GM12873 (cell line): ENCODE results near the gene USP17L10.
"Not testable (repeated sequence)": the region's sequence is repeated elsewhere in the genome, so short reads cannot be mapped to it uniquely, and the experiment has no call there.

ENCODE experiments used
- CTCF ChIP-seq: IDR thresholded peaks from 2 replicates; pipeline ENCODE4 v1.5.1; 2012; ENCODE audit warnings: low read depth, mild to moderate bottlenecking, moderate library complexity, low read length, control low read depth; ENCODE audit not compliant: insufficient read depth; ENCODE audit errors: missing control alignments

USP17L10 gene

GRCh38 chr4:9210357-9210756 is at the start of gene USP17L10:
TSS of gene USP17L10 (plus strand) at chr4:9210657. CDS start at chr4:9210657, 0 bp downstream.
- TF ChIP-seq CTCF: not testable (repeated sequence)

DNA sequence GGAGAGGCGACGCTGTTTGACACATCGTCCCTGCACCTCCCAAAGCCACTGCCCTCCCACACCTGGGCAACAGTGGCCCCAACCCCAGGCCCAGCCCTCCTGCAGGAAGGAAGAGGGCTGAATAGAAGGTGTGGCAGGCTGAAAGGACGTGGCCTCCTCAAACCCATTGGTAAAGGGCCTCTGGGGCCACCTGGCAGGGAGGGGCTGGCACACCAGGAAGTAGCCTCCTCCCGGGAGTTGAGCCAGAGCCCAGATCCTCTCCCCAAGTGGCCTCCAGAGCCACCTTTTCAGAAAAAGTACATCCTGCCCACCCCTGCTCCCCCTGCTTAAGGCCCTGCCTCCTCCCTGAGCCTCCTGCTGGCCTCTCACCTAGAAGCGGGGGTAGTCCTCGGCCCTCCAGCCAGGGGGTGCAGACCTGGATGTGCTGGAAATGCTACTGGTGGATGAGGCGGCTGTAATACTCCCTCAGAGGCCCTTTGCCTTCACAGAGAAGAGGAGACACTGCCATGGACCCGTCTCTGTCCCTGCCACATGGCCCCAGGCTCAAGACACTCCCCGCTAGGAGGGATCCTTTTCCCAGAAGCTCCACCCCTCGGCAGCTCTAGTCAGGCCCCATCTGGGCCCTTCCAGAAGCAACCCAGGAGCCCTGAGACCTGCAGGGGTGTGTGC is 40.5 kb upstream of the USP17L10 start, which contains the start of gene FAM90A26:
Gene FAM90A26 (plus strand): TSS at position 619 of the 669 bp plus-strand sequence. CDS start 2,764 bp downstream, outside the sequence.
- not testable (repeated sequence) for TF ChIP-seq CTCF

DNA sequence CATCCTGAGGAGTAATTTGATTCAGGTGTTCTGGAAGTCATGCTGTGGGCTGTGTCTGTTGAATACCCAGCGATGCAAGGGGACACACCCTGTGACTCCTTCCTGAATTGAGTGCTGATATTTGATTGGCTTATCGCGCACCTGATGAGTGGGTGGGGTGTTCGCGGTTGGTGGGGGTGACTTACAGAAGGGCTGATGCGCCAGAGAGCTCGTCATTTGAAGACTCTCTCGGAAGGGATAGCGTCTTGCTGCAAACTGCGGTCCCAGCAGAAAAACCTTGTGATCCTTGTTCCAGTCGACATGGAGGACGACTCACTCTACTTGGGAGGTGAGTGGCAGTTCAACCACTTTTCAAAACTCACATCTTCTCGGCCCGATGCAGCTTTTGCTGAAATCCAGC is 4.6 kb downstream of the USP17L10 start, which contains the start of gene USP17L11:
Gene USP17L11 (plus strand): TSS at position 301 of the 400 bp plus-strand sequence. CDS start 0 bp downstream, at position 301.
- TF ChIP-seq CTCF: not testable (repeated sequence)

GRCh38 chr4:9219852-9220251 is 9.4 kb downstream of the USP17L10 start, which contains the start of gene USP17L12:
TSS of gene USP17L12 (plus strand) at chr4:9220152. CDS start at chr4:9220152, 0 bp downstream.
- not testable (repeated sequence) for TF ChIP-seq CTCF

- not testable (repeated sequence) for TF ChIP-seq CTCF
Measured at GRCh38 chr4:9224596-9224995, 14.1 kb downstream of the USP17L10 start, which contains the start of gene USP17L13. TSS of gene USP17L13 (plus strand) at chr4:9224896. CDS start at chr4:9224896, 0 bp downstream.

DNA sequence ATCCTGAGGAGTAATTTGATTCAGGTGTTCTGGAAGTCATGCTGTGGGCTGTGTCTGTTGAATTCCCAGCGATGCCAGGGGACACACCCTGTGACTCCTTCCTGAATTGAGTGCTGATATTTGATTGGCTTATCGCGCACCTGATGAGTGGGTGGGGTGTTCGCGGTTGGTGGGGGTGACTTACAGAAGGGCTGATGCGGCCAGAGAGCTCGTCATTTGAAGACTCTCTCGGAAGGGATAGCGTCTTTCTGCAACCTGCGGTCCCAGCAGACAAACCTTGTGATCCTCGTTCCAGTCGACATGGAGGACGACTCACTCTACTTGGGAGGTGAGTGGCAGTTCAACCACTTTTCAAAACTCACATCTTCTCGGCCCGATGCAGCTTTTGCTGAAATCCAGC is 23.6 kb downstream of the USP17L10 start, which contains the start of gene USP17L15:
Gene USP17L15 (plus strand): TSS at position 301 of the 400 bp plus-strand sequence. CDS start 0 bp downstream, at position 301.
- not testable (repeated sequence) for TF ChIP-seq CTCF

DNA sequence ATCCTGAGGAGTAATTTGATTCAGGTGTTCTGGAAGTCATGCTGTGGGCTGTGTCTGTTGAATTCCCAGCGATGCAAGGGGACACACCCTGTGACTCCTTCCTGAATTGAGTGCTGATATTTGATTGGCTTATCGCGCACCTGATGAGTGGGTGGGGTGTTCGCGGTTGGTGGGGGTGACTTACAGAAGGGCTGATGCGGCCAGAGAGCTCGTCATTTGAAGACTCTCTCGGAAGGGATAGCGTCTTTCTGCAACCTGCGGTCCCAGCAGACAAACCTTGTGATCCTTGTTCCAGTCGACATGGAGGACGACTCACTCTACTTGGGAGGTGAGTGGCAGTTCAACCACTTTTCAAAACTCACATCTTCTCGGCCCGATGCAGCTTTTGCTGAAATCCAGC is 33.1 kb downstream of the USP17L10 start, which contains the start of gene USP17L17:
Gene USP17L17 (plus strand): TSS at position 301 of the 400 bp plus-strand sequence. CDS start 0 bp downstream, at position 301.
- not testable (repeated sequence) for TF ChIP-seq CTCF
